GM12872 (cell line): ENCODE results near the gene MR1.

Source experiments
- TF ChIP-seq, protein P1 (sequence below): IDR thresholded peaks from 3 replicates; pipeline ENCODE4 v1.5.1; 2011; ENCODE audit warnings: low read depth, mild to moderate bottlenecking, low read length, moderate library complexity; ENCODE audit not compliant: insufficient read depth

The MR1 gene

DNA sequence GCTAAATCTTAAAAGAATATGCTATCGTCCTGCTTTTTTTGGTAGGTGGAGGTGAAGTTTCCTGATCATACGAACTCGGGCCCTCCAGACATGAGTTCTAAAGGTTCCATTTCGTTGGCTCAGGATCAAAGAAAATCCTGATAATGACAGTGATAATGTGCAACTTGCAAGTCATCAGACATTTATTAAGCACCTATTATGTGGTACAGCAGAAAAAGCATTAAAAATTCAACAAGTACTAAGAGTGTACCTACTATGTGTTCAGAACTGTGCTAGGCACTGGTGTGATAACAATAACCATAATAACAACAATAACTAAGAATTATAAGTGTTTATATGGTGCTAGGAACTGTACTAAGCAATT, 50.8 kb downstream of the MR1 start:
- TF ChIP-seq, protein P1, sequence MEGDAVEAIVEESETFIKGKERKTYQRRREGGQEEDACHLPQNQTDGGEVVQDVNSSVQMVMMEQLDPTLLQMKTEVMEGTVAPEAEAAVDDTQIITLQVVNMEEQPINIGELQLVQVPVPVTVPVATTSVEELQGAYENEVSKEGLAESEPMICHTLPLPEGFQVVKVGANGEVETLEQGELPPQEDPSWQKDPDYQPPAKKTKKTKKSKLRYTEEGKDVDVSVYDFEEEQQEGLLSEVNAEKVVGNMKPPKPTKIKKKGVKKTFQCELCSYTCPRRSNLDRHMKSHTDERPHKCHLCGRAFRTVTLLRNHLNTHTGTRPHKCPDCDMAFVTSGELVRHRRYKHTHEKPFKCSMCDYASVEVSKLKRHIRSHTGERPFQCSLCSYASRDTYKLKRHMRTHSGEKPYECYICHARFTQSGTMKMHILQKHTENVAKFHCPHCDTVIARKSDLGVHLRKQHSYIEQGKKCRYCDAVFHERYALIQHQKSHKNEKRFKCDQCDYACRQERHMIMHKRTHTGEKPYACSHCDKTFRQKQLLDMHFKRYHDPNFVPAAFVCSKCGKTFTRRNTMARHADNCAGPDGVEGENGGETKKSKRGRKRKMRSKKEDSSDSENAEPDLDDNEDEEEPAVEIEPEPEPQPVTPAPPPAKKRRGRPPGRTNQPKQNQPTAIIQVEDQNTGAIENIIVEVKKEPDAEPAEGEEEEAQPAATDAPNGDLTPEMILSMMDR, result no peak

DNA sequence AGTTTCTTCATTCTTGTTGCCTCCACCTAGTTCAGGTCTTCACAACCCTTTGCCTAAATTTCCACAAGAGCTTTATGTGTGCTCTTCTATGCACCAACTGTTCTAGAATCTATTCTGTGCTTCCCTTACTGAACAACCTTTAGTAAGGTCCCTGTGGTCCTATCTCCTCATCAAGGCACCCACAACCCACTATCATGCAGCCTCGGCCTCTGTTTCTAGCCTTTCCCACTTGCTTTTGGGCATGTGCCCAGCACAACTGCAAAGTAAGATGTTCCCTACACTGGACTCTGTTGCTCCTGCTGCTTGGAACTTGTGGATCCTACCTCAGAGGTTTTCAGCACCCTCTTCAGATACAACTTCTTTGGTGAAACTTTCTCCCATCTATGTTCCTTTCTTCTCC, 52.3 kb downstream of the MR1 start:
- TF ChIP-seq, protein P1, result no peak

DNA sequence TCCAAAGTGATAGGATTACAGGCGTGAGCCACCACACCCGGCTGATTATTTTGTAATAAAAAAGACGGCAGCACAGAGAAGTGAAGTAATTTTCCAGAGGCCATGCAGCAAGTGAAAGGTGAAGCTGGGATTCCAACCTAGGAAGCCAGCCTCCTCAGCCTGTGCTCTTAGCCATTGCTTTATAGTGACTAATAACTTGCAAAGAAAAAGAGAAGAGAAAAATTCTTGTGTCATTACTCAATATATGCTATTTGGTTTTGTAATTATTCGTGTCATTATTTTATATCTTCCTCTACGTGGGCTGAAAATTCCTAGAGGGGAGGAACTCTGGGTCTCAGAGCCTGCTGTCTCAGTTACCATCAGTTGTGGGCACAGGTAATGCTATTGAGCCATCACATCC, 53.1 kb downstream of the MR1 start:
- TF ChIP-seq, protein P1, result no peak

DNA sequence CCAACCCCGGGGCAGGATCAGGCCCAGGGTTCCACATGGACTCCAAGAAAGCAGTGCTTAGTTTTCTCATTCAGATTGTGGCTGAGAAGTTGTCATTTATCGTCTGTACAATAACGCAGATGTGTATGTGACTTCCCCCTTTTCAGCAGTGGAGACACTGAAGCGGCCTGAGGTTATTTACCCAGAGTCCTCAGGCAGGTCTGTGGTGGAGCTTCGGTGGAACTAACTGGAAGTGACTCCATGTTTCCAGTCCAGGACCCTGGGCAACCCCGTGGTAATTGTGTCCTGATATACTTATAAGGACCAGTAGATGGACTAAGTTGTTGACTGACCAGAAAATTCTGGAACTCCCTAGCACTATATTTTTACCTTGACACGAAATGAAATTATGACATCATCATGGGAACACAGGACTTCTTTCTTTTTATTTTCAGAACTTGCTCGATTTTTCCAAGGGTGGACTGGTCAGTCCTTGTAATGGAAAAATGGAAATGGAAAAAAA, 53.7 kb downstream of the MR1 start:
- TF ChIP-seq, protein P1, result no peak

DNA sequence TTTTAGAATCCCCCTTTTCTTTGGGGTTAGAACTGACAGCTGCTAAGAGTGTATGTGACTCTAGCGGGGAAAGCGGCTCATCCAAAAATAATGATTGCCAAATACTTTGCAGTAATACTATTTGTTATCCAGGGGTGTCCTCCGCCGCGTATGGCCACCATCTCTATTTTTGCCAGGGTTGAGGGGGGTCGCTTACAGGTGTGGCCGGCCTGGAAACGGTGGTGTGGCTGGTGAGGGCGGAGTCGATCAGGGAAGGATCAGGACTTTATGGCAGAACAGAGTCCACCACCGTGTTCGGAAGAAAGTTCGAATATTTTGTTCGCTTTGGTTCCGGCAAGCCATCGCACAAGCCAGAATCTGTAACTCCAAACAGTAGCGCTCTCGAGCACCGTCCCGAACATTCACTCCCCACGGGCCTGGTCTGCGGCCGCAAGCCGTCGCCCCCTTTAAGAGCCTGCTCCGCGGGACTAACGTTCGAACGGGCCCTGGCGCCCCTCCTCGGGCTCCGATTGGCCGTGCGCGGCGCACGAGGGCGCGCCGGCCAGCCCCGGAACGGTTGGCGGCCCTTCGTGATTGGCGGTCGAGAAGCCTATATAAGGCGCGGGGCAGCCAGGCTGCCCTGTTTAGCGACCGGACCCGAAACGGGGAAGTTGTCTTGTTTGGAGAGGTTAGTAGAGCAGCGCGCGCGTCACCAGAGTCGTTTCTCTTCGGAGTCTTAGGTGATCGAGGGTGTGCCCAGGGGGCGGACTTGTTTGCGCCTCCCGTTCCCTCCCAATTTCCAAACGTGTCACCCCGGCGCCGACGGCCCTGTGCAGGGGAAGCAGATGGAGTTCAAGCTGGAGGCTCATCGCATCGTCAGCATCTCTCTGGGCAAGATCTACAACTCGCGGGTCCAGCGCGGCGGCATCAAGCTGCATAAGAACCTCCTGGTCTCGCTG, 54.6 kb downstream of the MR1 start, which contains the start of gene IER5:
TSS of gene IER5 (plus strand) at position 622 of the 938 bp plus-strand sequence. CDS start at position 825, 203 bp downstream.
- TF ChIP-seq, protein P1, result no peak

DNA sequence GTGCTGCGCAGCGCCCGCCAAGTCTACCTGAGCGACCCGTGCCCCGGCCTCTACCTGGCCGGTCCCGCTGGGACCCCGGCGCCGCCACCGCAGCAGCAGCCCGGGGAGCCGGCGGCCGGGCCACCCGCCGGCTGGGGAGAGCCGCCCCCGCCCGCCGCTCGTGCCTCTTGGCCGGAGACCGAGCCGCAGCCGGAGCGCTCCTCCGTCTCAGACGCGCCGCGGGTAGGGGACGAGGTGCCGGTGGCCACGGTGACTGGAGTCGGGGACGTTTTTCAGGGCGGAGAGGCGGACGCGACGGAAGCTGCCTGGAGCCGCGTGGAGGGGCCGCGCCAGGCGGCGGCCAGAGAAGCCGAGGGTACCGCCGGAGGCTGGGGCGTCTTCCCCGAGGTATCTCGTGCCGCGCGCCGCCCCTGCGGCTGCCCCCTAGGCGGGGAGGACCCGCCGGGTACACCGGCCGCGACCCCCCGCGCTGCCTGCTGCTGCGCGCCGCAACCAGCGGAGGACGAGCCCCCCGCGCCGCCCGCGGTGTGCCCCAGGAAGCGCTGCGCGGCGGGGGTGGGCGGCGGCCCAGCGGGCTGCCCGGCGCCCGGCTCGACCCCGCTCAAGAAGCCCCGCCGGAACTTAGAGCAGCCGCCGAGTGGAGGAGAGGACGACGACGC, 55.4 kb downstream of the MR1 start:
- TF ChIP-seq, protein P1, result no peak
